GM19468 (cell line): Measurements from ENCODE around the gene SPIB.
"Not testable (repeated sequence)": the region's sequence is repeated elsewhere in the genome, so short reads cannot be mapped to it uniquely, and the experiment has no call there.

Experiments used
- ATAC-seq: cut with Tn5 transposase; IDR thresholded peaks from one replicate; pipeline ENCODE4 v1.9.1; 2021; ENCODE audit warnings: mild to moderate bottlenecking, moderate library complexity, moderate number of reproducible peaks; ENCODE audit not compliant: unreplicated experiment; ENCODE audit errors: extremely low read depth

The SPIB gene

GRCh38 chr19:50390295-50390694 lies 28.4 kb upstream of the SPIB start:
- not testable (repeated sequence) for ATAC-seq

DNA sequence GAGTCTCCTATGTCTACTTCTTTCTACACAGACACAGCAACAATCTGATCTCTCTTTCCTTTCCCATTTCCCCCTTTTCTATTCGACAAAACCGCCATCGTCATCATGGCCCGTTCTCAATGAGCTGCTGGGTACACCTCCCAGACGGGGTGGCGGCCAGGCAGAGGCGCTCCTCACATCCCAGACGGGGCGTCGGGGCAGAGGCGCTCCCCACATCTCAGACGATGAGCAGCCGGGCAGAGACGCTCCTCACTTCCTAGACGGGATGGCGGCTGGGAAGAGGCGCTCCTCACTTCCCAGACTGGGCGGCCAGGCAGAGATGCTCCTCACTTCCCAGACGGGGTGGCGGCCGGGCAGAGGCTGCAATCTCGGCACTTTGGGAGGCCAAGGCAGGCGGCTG lies 27.8 kb upstream of the SPIB start:
- not testable (repeated sequence) for ATAC-seq

DNA sequence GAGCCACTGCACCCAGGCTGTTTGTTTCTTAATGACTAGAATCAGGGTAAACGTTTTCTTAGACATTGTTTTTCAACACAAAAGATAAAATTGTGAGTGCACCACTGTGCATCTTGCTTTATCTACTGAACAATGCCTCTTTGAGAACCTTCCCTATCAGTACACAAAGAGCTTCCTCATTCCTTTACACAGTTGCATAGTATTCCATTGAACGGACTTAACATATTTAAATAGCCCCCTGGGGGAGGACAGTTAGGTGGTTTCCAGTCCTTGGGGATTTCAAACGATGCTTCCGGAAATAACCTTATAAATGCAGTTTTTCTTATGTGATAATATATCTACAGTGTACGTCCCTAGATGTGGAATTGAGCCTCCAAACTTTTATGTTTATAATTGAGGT lies 26.0 kb upstream of the SPIB start:
- ATAC-seq: no peak

DNA sequence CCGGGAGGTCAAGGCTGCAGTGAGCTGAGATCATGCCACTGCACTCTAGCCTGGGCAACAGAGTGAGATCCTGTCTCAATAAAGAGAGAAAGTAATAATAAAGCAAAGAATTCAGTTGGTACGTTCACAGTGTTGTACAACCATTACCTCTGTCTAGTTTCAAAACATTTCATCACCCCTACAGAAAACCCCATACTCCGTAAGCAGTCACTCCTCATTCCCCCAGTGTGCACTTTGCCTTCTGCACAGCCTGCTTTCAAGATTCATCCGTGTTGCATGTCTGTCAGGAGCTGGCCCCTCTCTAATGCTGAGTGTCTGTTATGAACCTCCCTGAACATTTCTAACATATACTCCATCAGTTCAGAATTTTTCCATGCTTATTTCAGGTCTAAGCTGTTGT lies 25.1 kb upstream of the SPIB start:
- no peak for ATAC-seq

- no peak for ATAC-seq
These were observed 24.7 kb upstream of the SPIB start for GRCh38 chr19:50394017-50394416.

DNA sequence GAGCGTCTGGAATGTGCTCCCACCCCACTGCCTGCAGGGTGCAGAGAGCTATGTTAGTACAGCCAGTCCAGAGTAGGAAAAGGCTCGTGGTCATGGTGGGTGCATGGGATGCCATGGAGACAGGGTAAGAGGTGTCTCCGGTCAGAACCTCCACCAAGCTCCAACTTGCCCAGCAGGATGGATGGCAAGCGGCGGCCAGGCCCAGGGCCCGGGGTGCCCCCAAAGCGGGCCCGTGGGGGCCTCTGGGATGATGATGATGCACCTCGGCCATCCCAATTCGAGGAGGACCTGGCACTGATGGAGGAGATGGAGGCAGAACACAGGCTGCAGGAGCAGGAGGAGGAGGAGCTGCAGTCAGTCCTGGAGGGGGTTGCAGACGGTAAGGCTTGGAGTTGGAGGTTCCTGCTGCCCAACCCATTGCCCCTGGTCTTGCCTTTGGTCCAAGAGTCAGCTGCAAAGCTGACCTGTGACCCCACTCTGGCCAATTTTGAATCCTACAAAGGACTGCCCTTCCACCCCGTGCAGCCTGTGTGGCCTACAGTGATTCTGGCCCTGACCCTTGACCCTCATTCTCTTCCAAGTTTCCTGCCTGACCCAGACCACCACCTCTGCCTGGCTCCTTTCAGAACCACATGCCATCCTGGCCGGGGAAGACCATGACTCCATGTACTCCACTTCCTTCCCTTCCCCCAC lies 19.9 kb upstream of the SPIB start:
- ATAC-seq: no peak

- ATAC-seq: no peak
These were observed 19.4 kb upstream of the SPIB start for GRCh38 chr19:50399368-50399745.

GRCh38 chr19:50401605-50402450 lies 16.9 kb upstream of the SPIB start:
- ATAC-seq: no peak

DNA sequence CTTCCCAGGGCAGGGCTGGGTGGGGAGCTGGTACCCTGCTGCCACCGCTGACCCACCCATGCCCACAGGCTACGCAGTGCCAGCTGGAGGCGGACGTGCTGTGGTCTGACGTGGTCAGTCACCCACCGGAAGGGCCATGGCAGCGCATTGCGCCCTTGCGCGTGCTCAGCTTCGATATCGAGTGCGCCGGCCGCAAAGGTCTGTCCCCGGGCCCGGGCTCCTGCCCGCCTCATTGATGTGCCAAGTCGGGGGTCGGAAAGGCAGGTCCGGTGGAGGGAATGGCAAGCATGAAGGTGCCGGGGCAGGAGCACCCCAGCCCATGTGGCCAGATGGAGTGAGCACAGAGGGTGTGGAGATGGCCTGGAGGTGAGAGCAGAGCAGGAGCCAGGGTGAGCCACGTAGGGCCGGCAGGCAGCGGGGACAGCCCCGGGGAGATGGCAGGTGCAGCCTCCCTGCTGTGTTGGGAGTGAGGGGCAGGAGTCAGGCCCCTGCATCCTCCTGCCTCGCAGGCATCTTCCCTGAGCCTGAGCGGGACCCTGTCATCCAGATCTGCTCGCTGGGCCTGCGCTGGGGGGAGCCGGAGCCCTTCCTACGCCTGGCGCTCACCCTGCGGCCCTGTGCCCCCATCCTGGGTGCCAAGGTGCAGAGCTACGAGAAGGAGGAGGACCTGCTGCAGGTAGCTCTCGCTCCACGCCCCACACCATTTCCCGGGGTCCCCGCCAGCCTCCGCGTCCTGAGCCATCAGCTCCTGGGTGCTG lies 16.0 kb upstream of the SPIB start:
- ATAC-seq: no peak

- ATAC-seq: no peak
These were observed 12.4 kb upstream of the SPIB start for GRCh38 chr19:50406156-50406820.

GRCh38 chr19:50406829-50407228 lies 11.9 kb upstream of the SPIB start:
- ATAC-seq: no peak

DNA sequence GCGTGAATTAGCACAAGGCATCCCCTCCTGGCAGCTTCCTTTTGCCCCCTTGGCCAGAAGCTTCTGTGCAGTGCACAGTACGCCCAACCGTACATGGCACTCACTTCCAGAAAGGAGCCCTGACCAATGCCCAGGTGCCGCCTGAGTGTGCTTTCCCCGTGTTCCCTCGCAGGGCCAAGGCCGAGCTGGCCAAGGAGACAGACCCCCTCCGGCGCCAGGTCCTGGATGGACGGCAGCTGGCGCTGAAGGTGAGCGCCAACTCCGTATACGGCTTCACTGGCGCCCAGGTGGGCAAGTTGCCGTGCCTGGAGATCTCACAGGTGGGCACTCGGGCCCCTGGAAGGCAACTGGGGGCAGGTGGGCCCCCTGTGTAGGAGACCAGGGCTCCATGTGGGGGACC lies 9.4 kb upstream of the SPIB start:
- ATAC-seq: no peak

GRCh38 chr19:50410109-50410508 lies 8.6 kb upstream of the SPIB start:
- no peak for ATAC-seq

- ATAC-seq: no peak
These were observed 6.3 kb upstream of the SPIB start for GRCh38 chr19:50412419-50412818.

DNA sequence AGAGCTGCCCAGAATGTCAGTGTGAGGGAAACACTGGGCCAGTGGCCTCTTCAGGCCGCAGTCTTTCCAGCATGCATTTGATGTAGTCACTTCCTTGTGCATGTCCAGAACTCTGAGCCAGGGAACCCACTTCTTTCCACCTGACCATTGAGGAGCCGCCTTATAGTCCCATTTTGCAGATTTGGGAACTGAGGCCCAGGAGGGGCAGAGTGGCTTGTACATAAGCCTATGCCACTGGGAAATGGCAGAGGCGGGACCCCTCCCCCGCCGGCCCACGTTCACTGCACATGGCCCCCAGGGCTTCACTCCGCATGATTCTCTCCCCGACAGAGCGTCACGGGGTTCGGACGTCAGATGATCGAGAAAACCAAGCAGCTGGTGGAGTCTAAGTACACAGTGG lies 5.6 kb upstream of the SPIB start:
- no peak for ATAC-seq

DNA sequence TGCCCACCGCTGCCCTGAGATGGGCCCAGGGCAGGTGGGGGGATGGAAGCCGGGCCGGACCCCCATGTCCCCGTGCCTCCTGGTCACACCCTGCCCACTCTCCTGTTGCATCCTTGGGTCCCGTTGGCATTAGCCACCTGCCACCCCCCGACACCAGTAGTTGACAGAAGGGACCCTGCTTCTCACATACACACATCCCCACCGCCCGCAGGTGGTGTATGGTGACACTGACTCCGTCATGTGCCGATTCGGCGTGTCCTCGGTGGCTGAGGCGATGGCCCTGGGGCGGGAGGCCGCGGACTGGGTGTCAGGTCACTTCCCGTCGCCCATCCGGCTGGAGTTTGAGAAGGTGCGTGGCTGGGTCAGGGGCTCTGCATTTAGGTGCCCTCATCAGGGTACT lies 5.2 kb upstream of the SPIB start:
- no peak for ATAC-seq

GRCh38 chr19:50414864-50415660 lies 3.7 kb upstream of the SPIB start:
- no peak for ATAC-seq

DNA sequence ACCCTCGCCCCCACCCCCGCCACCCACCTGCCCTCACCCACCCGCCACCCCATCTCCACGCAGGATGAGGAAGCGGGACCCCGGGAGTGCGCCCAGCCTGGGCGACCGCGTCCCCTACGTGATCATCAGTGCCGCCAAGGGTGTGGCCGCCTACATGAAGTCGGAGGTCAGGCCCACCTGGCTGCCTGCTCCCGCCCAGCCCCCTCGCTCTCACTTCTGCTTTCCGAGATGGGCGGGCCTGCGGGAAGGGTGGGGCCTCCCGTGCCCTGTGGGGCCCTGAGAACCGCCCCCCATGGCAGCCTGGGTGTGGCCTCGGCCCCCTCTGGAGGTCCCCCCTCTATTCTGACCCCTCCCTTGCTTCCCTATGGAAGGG lies 3.1 kb upstream of the SPIB start:
- no peak for ATAC-seq

DNA sequence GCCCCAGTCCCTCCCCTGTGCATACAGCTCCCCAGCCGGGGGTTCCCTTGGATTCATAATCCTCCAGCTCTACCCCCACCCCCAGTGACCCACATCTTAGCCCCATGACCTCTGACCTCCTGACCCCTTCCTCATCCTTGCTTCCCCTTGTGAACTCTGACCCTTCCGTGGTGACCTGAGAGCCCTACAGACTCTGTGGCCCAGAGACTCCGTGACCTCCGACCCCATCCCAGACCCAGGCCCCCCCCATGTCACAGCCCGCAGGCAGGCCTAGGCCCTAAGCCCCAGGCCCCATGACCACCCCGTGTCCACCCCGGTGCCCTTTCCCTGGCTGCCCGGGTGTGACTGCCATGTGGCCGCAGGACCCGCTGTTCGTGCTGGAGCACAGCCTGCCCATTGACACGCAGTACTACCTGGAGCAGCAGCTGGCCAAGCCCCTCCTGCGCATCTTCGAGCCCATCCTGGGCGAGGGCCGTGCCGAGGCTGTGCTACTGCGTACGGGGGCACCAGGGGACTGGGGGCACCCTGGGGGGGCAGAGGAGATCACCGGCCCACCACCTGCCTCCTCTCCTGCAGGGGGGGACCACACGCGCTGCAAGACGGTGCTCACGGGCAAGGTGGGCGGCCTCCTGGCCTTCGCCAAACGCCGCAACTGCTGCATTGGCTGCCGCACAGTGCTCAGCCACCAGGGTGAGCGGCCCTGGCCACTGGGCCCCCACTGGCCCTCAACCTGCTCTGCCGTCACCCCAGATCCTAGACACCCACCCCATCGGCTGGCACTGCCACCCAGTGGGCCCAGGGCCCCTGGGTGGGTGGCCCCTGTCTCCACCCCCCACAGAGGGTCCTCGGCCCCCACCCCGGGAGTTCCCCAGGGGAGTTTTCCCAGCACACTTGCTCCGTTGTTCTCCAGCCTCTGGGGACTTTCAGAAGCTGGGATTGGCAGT lies 2.4 kb upstream of the SPIB start:
- no peak for ATAC-seq
